Heart left ventricle (tissue), 13 donors: Measurements from ENCODE around the gene THPO.

Experiments
- CTCF ChIP-seq, 12 donors: fragments of 200-600 bp; sonication (generic) in 4 of 12; IDR thresholded peaks; one replicate each; pipeline versions ENCODE4 v1.5.0 to v1.8.0; 2018 to 2022; ENCODE audit warnings: antibody characterized with exemption in 12 of 12, mild to moderate bottlenecking in 5 of 12
- POLR2A ChIP-seq, 2 donors: fragments of 450-650 bp; IDR thresholded peaks; one replicate each; pipeline ENCODE4 v1.6.1; 2017; ENCODE audit warnings: antibody characterized with exemption in 2 of 2, mild to moderate bottlenecking in 2 of 2, moderate library complexity in 2 of 2
- donor health status: ischemic (EF 13 %, LVEDD 7.1; RV severe dilation, severe dysfunction).
- donor health status: DM: no; HTN: yes; CAD: no.
- donor health status: DM: no; HTN: no; CAD: no.
- donor health status: ischemic (EF 25% LVEDD 6.9; RV normal size, moderate dysfunction).
- donor health status: ischemic (EF 25% LVEDD 5.7; RV mildly dilated, moderate dysfunction).
- donor health status: ischemic (EF 35%, LVEDD 5.7; RV mildly dilated, moderate dysfunction).
- donor health status: nonischemic (EF 11% LVEDD 7.7; RV severe dilation, severe dysfunction).
- donor health status: DM: yes; HTN: yes; CAD: no.
- donor health status: PGD.
- donor health status: ischemic (EF 29% LVEDD 5.4; RV normal size, mild dysfunction).
- donor health status: nonischemic (EF 23%, LVEDD 6.1; RV moderate dilation, normal function).

GRCh38 chr3:184327171-184327570 is 50.8 kb downstream of the THPO start:
- TF ChIP-seq CTCF (IDR thresholded peaks at IDR 0.05) (no peak), POLR2A (IDR thresholded peaks at IDR 0.05) (no peak)
